ENCODE data around the gene MAP2K3. TPM values are rescaled to one million over a fixed set of nuclear protein-coding genes. Genes with fewer than 3 reads are reported as not detected.

Gene MAP2K3
- total RNA-seq, 4 donors from 2014 or later = 54.1 to 64.1 (median 55.2) TPM

DNA sequence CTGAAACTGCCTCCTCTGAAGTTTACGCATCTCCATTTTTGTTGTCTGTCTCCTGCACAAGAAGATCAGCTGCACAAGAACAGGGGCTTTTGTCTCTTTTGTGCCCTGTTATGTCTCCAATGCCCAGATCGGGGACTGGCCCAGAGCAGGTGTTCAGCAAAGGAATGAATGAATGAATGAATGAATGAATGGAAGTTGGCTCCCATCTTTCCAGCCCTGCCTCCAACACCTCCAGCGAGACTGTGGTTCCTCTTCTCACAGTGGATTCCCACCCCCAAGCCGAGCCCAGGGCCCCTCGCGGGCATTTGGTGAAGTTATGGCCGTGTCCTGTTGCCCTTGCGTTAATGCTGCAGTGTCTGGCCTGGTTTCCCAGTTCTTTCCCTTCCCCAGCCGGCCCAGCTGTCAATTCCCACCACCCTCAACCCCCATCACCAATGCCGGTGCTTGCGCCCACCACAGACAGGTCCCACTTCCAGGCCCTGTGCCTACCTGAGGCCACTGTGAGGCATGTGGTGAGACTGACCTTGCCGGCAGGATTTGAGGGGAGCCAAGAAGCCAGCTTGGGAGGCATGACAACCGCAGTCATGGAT lies 70.4 kb downstream of the MAP2K3 start:
- H3K4me3 ChIP-seq (ENCODE audit: low read depth, poor library complexity, severe bottlenecking) = no peak overlapping the region
- 88 to 95% methylated on average over 13 of the region's 13 CpGs for WGBS, 2 donors
- no peak for DNase-seq (ENCODE audit: low spot score in 2 of 2)
- TF ChIP-seq, protein P1, sequence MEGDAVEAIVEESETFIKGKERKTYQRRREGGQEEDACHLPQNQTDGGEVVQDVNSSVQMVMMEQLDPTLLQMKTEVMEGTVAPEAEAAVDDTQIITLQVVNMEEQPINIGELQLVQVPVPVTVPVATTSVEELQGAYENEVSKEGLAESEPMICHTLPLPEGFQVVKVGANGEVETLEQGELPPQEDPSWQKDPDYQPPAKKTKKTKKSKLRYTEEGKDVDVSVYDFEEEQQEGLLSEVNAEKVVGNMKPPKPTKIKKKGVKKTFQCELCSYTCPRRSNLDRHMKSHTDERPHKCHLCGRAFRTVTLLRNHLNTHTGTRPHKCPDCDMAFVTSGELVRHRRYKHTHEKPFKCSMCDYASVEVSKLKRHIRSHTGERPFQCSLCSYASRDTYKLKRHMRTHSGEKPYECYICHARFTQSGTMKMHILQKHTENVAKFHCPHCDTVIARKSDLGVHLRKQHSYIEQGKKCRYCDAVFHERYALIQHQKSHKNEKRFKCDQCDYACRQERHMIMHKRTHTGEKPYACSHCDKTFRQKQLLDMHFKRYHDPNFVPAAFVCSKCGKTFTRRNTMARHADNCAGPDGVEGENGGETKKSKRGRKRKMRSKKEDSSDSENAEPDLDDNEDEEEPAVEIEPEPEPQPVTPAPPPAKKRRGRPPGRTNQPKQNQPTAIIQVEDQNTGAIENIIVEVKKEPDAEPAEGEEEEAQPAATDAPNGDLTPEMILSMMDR (IDR thresholded peaks at IDR 0.05) = no peak
- no peak for TF ChIP-seq POLR2A (IDR thresholded peaks at IDR 0.05)
- intact Hi-C loops (cut with DNase I; ENCODE audit: low total_unique reads) = no loop called here

DNA sequence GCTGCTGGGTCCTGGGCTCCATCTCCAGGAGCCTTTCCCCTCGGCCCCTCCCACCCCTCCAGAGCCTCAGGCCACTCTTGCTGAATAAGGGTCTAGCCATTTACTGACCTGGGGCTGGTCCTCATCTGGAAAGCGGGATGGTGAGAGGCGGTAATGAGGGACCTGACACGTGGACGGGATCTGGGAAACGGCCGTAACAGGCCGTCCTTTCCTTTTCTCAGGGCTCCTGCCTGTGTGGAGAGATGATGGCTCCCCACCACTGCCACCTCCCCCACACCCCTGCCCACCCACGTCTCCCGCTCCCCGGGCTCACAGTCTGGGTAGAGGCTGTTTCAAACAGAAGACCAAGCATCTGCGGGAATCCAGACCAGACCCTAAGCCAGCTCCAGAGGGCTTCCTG lies 71.1 kb downstream of the MAP2K3 start:
- no peak for DNase-seq (ENCODE audit: low spot score in 2 of 2)
- 88 to 92% methylated on average over 12 of the region's 12 CpGs for WGBS, 2 donors
- intact Hi-C loops (cut with DNase I; ENCODE audit: low total_unique reads) = no loop called here
- no peak overlapping the region for H3K4me3 ChIP-seq (ENCODE audit: low read depth, poor library complexity, severe bottlenecking)
- TF ChIP-seq, protein P1 (IDR thresholded peaks at IDR 0.05) = no peak
- no peak for TF ChIP-seq POLR2A (IDR thresholded peaks at IDR 0.05)

GRCh38 chr17:21356537-21357127 lies 72.1 kb downstream of the MAP2K3 start:
- intact Hi-C loops (cut with DNase I; ENCODE audit: low total_unique reads) = no loop called here
- DNase-seq (ENCODE audit: low spot score in 2 of 2) = no peak
- H3K4me3 ChIP-seq (ENCODE audit: low read depth, poor library complexity, severe bottlenecking) = no peak overlapping the region
- 95 to 99% methylated on average over 2 of the region's 2 CpGs for WGBS, 2 donors
- TF ChIP-seq, protein P1 (IDR thresholded peaks at IDR 0.05) = no peak
- no peak for TF ChIP-seq POLR2A (IDR thresholded peaks at IDR 0.05)

DNA sequence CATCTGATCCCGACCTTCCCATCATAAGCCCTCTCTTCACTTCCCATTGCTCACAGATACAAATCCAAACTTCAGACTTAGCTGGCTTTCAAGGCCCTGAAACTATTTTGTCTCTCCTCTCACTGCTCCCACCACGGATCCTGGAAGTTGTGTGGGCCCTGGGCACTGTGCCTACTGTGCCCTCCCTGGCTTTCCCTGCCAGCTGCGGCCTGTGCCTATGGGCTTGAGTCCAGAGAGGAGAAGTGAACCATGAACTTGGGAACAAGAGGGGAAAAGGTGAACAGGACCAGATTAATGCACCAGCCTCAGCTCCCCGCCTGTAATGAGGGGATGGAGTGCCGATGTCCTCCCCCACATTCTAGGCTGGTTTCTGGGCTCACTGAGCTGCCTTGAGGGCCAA lies 72.8 kb downstream of the MAP2K3 start:
- TF ChIP-seq POLR2A (IDR thresholded peaks at IDR 0.05) = no peak
- TF ChIP-seq, protein P1 (IDR thresholded peaks at IDR 0.05) = no peak
- no peak overlapping the region for H3K4me3 ChIP-seq (ENCODE audit: low read depth, poor library complexity, severe bottlenecking)
- WGBS, 2 donors = 75 to 76% methylated on average over 5 of the region's 5 CpGs
- no peak for DNase-seq (ENCODE audit: low spot score in 2 of 2)
- intact Hi-C loops (cut with DNase I; ENCODE audit: low total_unique reads) = no loop called here

GRCh38 chr17:21357696-21358656 lies 73.5 kb downstream of the MAP2K3 start:
- intact Hi-C loops (cut with DNase I; ENCODE audit: low total_unique reads) = no loop called here

More at GRCh38 chr17:21357696-21358656, 73.5 kb downstream of the MAP2K3 start:
- TF ChIP-seq, protein P1 (IDR thresholded peaks at IDR 0.05) = no peak
- TF ChIP-seq POLR2A (IDR thresholded peaks at IDR 0.05) = no peak
- no peak overlapping the region for H3K4me3 ChIP-seq (ENCODE audit: low read depth, poor library complexity, severe bottlenecking)
- 60 to 67% methylated on average over 10 of the region's 10 CpGs for WGBS, 2 donors
- no peak for DNase-seq (ENCODE audit: low spot score in 2 of 2)

Measured in lower leg skin (tissue), 4 donors.